T1000 (cell line): ENCODE data around the gene SDC1.
A peak's percentile ranks its signal among the peaks of the same experiment; 100 is the strongest.
"Not testable (repeated sequence)": the region's sequence is repeated elsewhere in the genome, so short reads cannot be mapped to it uniquely, and the experiment has no call there.

Source experiments
- DNase-seq: peaks from one replicate; lab custom pipeline; 2025; ENCODE audit warnings: mixed read lengths; lab: John Stamatoyannopoulos, UW

The SDC1 gene

GRCh38 chr2:20197192-20197591 lies 27.7 kb downstream of the SDC1 start:
- DNase-seq, result no peak

- DNase-seq, result no peak
Measured at GRCh38 chr2:20196657-20197161, 28.2 kb downstream of the SDC1 start.

GRCh38 chr2:20196053-20196656 lies 28.8 kb downstream of the SDC1 start:
- no peak for DNase-seq

- DNase-seq, result no peak
Measured at GRCh38 chr2:20195431-20196033, 29.4 kb downstream of the SDC1 start.

GRCh38 chr2:20195016-20195411 lies 29.9 kb downstream of the SDC1 start:
- DNase-seq, result not testable (repeated sequence)

- no peak for DNase-seq
Measured at GRCh38 chr2:20194097-20195015, 30.6 kb downstream of the SDC1 start.

- DNase-seq, result no peak
Measured at GRCh38 chr2:20193185-20193584, 31.7 kb downstream of the SDC1 start.

- DNase-seq, result no peak
Measured at GRCh38 chr2:20192781-20193180, 32.1 kb downstream of the SDC1 start.

GRCh38 chr2:20191714-20192569 lies 33.0 kb downstream of the SDC1 start:
- no peak for DNase-seq

GRCh38 chr2:20190876-20191713 lies 33.8 kb downstream of the SDC1 start:
- DNase-seq, result no peak

- no peak for DNase-seq
Measured at GRCh38 chr2:20190170-20190569, 34.8 kb downstream of the SDC1 start.

- DNase-seq, result no peak
Measured at GRCh38 chr2:20189299-20189931, 35.5 kb downstream of the SDC1 start.

GRCh38 chr2:20188851-20189250 lies 36.1 kb downstream of the SDC1 start:
- no peak for DNase-seq

- DNase-seq, result no peak
Measured at GRCh38 chr2:20188201-20188600, 36.7 kb downstream of the SDC1 start.

- DNase-seq, result no peak
Measured at GRCh38 chr2:20187331-20187730, 37.6 kb downstream of the SDC1 start.

- no peak for DNase-seq
Measured at GRCh38 chr2:20186855-20187187, 38.1 kb downstream of the SDC1 start.

- peak; percentile 26 for DNase-seq
Measured at GRCh38 chr2:20186078-20186854, 38.7 kb downstream of the SDC1 start.

- DNase-seq, result no peak
Measured at GRCh38 chr2:20185176-20186022, 39.5 kb downstream of the SDC1 start.
